OCI-LY7 (cell line): Measurements from ENCODE around the gene HPN. TPM values are rescaled to one million over a fixed set of nuclear protein-coding genes. Genes with fewer than 3 reads are reported as not detected.
"Not testable (repeated sequence)": the region's sequence is repeated elsewhere in the genome, so short reads cannot be mapped to it uniquely, and the experiment has no call there.

Experiments
- BruUV-seq: library from RNA; stranded (reverse); fragments of 400-500 nt; replicated peaks from 2 replicates; lab custom pipeline; 2021; lab: Mats Ljungman, UMichigan
- CTCF ChIA-PET: fragments of 300-600 bp; sonication (Branson Sonifier 250); formaldehyde crosslinking; loops from one replicate; lab custom pipeline; 2022; ENCODE audit warnings: antibody characterized with exemption; ENCODE audit not compliant: unreplicated experiment; lab: Charles Lee
- POLR2A ChIA-PET: fragments of 300-600 bp; sonication (Branson Sonifier 250); formaldehyde crosslinking; loops from one replicate; lab custom pipeline; 2022; ENCODE audit warnings: antibody characterized with exemption; lab: Charles Lee
- DNase-seq: peaks from one replicate; pipeline ENCODE4 v3.0.0-alpha.2; 2015; ENCODE audit warnings: low spot score
- H2AFZ ChIP-seq: fragments of 200-600 bp; sonication (generic), shearing (Covaris generic); 2 replicates; pipeline ENCODE4 v1.6.1; 2014; ENCODE audit warnings: mild to moderate bottlenecking, antibody characterized with exemption, low read length, moderate library complexity
- H3K27ac ChIP-seq: fragments of 200-600 bp; sonication (generic); 2 replicates; pipeline ENCODE4 v1.5.1; 2014; ENCODE audit warnings: mixed run types, low read depth, mild to moderate bottlenecking, moderate library complexity, low read length, inconsistent platforms; ENCODE audit not compliant: poor library complexity, severe bottlenecking
- H3K36me3 ChIP-seq: fragments of 200-600 bp; sonication (generic); 2 replicates; pipeline ENCODE4 v1.6.1; 2014; ENCODE audit warnings: mild to moderate bottlenecking, antibody characterized with exemption, low read length, moderate library complexity, mixed read lengths; ENCODE audit not compliant: insufficient read depth
- H3K4me1 ChIP-seq: fragments of 200-600 bp; sonication (generic); 2 replicates; pipeline ENCODE4 v1.5.1; 2014; ENCODE audit warnings: mild to moderate bottlenecking, low read length; ENCODE audit not compliant: insufficient read depth, poor library complexity, severe bottlenecking
- H3K4me2 ChIP-seq: fragments of 200-600 bp; sonication (generic); 2 replicates; pipeline ENCODE4 v1.6.1; 2014; ENCODE audit warnings: mild to moderate bottlenecking, low read length
- H3K4me3 ChIP-seq: fragments of 200-600 bp; sonication (generic); 2 replicates; pipeline ENCODE4 v1.5.1; 2014; ENCODE audit warnings: mild to moderate bottlenecking, low read depth, low read length; ENCODE audit not compliant: poor library complexity, severe bottlenecking
- H3K79me2 ChIP-seq: fragments of 200-600 bp; sonication (generic); 2 replicates; pipeline ENCODE4 v1.6.1; 2016; ENCODE audit warnings: low read depth, mild to moderate bottlenecking, low read length, moderate library complexity, mixed read lengths; ENCODE audit not compliant: insufficient read depth
- H3K9me2 ChIP-seq: fragments of 200-600 bp; sonication (generic); 2 replicates; pipeline ENCODE4 v1.6.1; 2016; ENCODE audit warnings: mild to moderate bottlenecking, low read length, mixed read lengths; ENCODE audit not compliant: insufficient read depth
- H3K9me3 ChIP-seq: fragments of 200-600 bp; sonication (generic); 2 replicates; pipeline ENCODE4 v1.6.1; 2014; ENCODE audit warnings: mild to moderate bottlenecking, mixed run types, low read length, mixed read lengths
- H4K20me1 ChIP-seq: fragments of 200-600 bp; sonication (generic); 2 replicates; pipeline ENCODE4 v1.6.1; 2014; ENCODE audit warnings: mild to moderate bottlenecking, antibody characterized with exemption, low read length, moderate library complexity, mixed read lengths; ENCODE audit not compliant: insufficient read depth
- EZH2phosphoT487 ChIP-seq: fragments of 200-600 bp; sonication (generic); IDR thresholded peaks from 2 replicates; pipeline ENCODE4 v1.6.1; 2018; ENCODE audit warnings: low read depth, borderline replicate concordance, mild to moderate bottlenecking, mixed run types, antibody characterized with exemption, low read length, moderate library complexity, mixed read lengths
- intact Hi-C: fragments of 100-400 bp; cut with micrococcal nuclease; formaldehyde crosslinking; loops from one replicate; pipeline ENCODE4 v1.10.0; 2022; ENCODE audit not compliant: unreplicated experiment
- total RNA-seq, 2 experiments: library from RNA; depleted of rRNA in 1 of 2; stranded (reverse); fragments of >200 nt in 1 of 2; shearing (Covaris generic) in 1 of 2; gene quantifications; 2 replicates each; pipeline ENCODE4 v1.2.3, GENCODE V29; 2014 to 2022
- TF ChIP-seq, protein P1 (sequence below): fragments of 200-600 bp; sonication (generic); conservative IDR thresholded peaks from 2 replicates; pipeline ENCODE4 v1.5.1; 2014; ENCODE audit warnings: mild to moderate bottlenecking, antibody characterized with exemption, low read length, moderate library complexity, mixed read lengths

HPN gene
- total RNA-seq, 2 experiments from 2014 or later: 0.17 to 0.19 TPM

DNA sequence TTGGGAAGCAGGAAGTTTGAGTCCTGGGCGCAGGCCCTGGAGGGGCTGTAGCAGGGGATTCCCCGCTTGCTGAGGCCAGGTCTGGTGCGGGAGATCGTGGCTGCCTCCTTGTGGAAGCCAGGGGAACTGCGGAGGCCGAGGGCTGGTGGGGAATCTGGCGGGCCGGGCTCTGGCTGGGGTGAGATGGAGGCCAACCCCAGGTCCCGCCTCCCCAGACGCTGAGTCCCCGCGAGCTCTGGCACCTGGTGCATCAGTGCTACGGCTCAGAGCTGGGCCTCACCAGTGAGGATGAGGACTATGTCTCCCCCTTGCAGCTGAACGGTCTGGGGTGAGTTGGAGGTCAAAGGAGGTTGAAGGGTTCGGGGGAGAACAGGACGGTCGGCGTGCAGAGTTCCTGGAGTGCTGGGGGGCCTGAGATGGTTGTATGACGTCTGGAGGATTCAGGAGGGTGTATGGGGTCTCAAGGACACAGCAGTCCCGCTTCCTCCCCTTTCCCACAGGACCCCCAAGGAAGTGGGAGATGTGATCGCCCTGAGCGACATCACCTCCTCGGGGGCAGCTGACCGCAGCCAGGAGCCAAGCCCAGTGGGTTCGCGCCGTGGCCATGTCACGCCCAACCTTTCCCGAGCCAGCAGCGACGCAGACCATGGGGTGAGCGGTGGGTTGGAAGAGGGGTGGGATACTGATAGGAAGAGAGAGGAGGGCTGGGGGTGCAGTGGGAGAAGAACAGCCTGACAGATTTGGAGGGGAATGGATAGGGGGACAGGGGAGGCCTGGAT, 28.3 kb upstream of the HPN start:
- Histone ChIP-seq H3K4me2 (no peak overlapping the region), H3K27ac (no peak overlapping the region), H3K4me1 (no peaks in the 10 kb centered on the region), H3K4me3 (no peak overlapping the region), H3K9me3 (no peaks in the 10 kb centered on the region), H3K9me2 (no peaks in the 10 kb centered on the region), H4K20me1 (no peaks in the 10 kb centered on the region), H3K36me3 (peaks cover 94% of the 10 kb centered on the region), H2AFZ (no peak overlapping the region), H3K79me2 (no peaks in the 10 kb centered on the region)
- no TSS peak for BruUV-seq
- ChIA-PET POLR2A (no interaction called here), CTCF (no interaction called here)
- DNase-seq: peak; percentile 62
- TF ChIP-seq EZH2phosphoT487: no peak
- TF ChIP-seq, protein P1, sequence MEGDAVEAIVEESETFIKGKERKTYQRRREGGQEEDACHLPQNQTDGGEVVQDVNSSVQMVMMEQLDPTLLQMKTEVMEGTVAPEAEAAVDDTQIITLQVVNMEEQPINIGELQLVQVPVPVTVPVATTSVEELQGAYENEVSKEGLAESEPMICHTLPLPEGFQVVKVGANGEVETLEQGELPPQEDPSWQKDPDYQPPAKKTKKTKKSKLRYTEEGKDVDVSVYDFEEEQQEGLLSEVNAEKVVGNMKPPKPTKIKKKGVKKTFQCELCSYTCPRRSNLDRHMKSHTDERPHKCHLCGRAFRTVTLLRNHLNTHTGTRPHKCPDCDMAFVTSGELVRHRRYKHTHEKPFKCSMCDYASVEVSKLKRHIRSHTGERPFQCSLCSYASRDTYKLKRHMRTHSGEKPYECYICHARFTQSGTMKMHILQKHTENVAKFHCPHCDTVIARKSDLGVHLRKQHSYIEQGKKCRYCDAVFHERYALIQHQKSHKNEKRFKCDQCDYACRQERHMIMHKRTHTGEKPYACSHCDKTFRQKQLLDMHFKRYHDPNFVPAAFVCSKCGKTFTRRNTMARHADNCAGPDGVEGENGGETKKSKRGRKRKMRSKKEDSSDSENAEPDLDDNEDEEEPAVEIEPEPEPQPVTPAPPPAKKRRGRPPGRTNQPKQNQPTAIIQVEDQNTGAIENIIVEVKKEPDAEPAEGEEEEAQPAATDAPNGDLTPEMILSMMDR: peak; percentile 85
- intact Hi-C loops: loop anchor here (1.0 kb wide), 1 partner anchor 40 kb away; no protein-coding TSS in a partner anchor

DNA sequence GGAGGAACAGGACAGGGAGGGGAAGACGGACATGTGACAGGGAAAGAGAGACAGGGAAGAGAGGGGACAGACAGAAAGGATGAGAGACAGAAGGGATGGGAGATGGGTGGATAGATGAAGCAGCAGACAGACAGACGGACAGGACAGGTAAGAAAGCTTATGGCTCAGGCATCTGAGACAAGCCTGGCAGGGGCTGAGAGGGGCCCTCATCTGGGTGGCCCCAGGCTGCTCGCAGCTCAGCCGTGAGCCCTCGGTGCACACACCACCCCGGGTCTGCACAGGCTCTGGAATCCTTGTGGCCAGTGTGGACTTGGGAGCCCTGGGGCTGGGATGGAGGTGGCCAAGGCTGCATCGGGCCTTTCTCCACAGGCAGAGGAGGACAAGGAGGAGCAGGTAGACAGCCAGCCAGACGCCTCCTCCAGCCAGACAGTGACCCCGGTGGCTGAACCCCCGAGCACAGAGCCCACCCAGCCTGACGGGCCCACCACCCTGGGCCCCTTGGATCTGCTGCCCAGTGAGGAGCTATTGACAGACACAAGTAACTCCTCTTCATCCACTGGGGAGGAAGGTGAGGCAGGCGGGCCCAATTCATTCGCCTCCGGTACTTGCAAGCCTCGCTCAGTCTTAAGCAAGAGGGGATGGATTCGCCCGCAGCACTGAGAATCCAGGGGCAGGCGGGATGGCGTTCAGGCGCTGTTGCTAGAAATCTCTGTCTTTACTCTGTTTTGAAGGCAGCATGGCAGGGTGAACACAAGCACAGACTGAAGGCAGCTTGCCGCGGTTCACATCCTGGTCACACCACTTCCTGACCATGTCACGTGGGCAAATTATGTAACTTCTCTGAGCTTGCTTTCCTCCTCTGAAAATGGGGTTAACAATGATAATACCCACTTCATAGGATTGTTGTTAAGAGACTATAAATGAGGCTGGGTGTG, 27.4 kb upstream of the HPN start:
- no TSS peak for BruUV-seq
- Histone ChIP-seq H2AFZ (no peak overlapping the region), H3K4me2 (no peak overlapping the region), H3K36me3 (peaks cover 94% of the 10 kb centered on the region), H4K20me1 (no peaks in the 10 kb centered on the region), H3K4me3 (no peak overlapping the region), H3K79me2 (no peaks in the 10 kb centered on the region), H3K9me2 (no peaks in the 10 kb centered on the region), H3K4me1 (no peaks in the 10 kb centered on the region), H3K27ac (no peak overlapping the region), H3K9me3 (no peaks in the 10 kb centered on the region)
- intact Hi-C loops: loop anchor here (1.0 kb wide), 1 partner anchor 41 kb away; no protein-coding TSS in a partner anchor
- CTCF ChIA-PET: no interaction called here
- TF ChIP-seq EZH2phosphoT487: no peak
- TF ChIP-seq, protein P1: no peak
- DNase-seq: no peak
- POLR2A ChIA-PET: no interaction called here

DNA sequence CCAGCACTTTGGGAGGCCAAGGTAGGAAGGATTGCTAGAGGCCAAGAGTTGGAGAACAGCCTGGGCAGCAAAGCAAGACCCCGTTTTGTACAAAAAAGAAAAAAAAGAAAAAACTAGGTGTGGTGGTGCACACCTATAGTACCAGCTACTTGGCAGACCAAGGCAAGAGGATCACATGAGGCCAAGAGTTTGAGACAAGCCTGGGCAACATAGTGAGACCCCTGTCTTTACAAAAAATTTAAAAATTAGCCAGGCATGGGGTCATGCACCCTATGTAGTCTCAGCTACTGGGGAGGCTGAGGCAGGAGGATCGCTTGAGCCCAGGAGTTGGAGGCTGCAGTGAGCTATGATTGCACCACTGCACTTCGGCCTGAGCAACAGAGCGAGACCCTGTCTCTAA, 26.7 kb upstream of the HPN start:
- DNase-seq, H4K20me1 ChIP-seq, CTCF ChIA-PET, H3K4me2 ChIP-seq, H2AFZ ChIP-seq, H3K79me2 ChIP-seq, H3K4me1 ChIP-seq, H3K9me2 ChIP-seq, POLR2A ChIA-PET, H3K4me3 ChIP-seq, BruUV-seq, intact Hi-C loops, H3K27ac ChIP-seq, H3K9me3 ChIP-seq: not testable (repeated sequence)
- peaks cover 94% of the 10 kb centered on the region for H3K36me3 ChIP-seq
